ENCODE measurements around the gene MYO1B.

Gene MYO1B

GRCh38 chr2:191459158-191459557 lies 214.0 kb downstream of the MYO1B start:
- TF ChIP-seq TAF1 (IDR thresholded peaks at IDR 0.05; ENCODE audit: borderline replicate concordance, insufficient read depth, low read length) (no peak), REST (IDR thresholded peaks at IDR 0.05; ENCODE audit: insufficient read depth in 1 of 2, low read depth in 2 of 2, low read length in 2 of 2) (no peak), FOXP2 (optimal IDR thresholded peaks at IDR 0.05; ENCODE audit: borderline replicate concordance, extremely low read depth, extremely low read length, insufficient read depth) (no peak), SIN3A (IDR thresholded peaks at IDR 0.05; ENCODE audit: borderline replicate concordance, insufficient read depth, low read length) (no peak), POLR2AphosphoS5 (IDR thresholded peaks at IDR 0.05; ENCODE audit: low read depth, low read length) (no peak)

GRCh38 chr2:191462370-191462769 lies 217.2 kb downstream of the MYO1B start:
- TF ChIP-seq FOXP2 (optimal IDR thresholded peaks at IDR 0.05; ENCODE audit: borderline replicate concordance, extremely low read depth, extremely low read length, insufficient read depth), result no peak
- TF ChIP-seq SIN3A (IDR thresholded peaks at IDR 0.05; ENCODE audit: borderline replicate concordance, insufficient read depth, low read length), result no peak

GRCh38 chr2:191463790-191464189 lies 218.6 kb downstream of the MYO1B start:
- TF ChIP-seq REST (IDR thresholded peaks at IDR 0.05; ENCODE audit: insufficient read depth in 1 of 2, low read depth in 2 of 2, low read length in 2 of 2) (no peak), POLR2AphosphoS5 (IDR thresholded peaks at IDR 0.05; ENCODE audit: low read depth, low read length) (no peak), TAF1 (IDR thresholded peaks at IDR 0.05; ENCODE audit: borderline replicate concordance, insufficient read depth, low read length) (no peak), FOXP2 (optimal IDR thresholded peaks at IDR 0.05; ENCODE audit: borderline replicate concordance, extremely low read depth, extremely low read length, insufficient read depth) (no peak), SIN3A (IDR thresholded peaks at IDR 0.05; ENCODE audit: borderline replicate concordance, insufficient read depth, low read length) (no peak)

DNA sequence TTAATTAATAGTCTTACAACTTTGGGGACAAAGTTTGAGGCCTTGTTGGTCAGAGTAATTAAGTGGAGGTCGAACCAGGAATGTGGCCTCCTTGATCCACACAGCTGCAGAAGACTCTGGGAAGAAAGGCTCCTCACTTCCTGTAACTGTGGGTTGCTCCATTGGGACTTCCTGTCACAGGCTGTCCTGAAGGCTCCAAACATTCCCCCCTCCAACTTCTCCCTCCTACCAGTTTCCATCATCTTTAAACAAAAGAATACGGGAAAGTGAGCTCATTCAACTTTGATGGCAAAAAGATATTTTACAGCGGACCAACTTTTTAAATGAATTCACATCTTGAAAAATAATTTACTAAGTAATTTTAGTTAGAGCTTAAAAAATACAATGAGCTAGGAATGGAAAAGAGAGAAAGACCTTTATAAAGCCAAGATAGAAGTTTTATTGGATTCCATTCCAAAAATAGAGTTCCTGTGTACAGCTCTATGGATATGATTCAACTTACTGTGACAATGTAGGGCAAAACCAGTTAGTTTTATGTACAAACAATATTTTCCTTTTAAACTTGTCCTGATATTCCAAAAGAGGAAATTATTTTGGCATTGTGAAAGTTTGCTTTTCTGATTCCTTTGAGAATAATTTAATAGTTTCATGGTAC lies 220.7 kb downstream of the MYO1B start:
- TF ChIP-seq FOXP2 (optimal IDR thresholded peaks at IDR 0.05; ENCODE audit: borderline replicate concordance, extremely low read depth, extremely low read length, insufficient read depth), result no peak
- TF ChIP-seq POLR2AphosphoS5 (IDR thresholded peaks at IDR 0.05; ENCODE audit: low read depth, low read length), result no peak
- no peak for TF ChIP-seq TAF1 (IDR thresholded peaks at IDR 0.05; ENCODE audit: borderline replicate concordance, insufficient read depth, low read length)
- no peak for TF ChIP-seq REST (IDR thresholded peaks at IDR 0.05; ENCODE audit: insufficient read depth in 1 of 2, low read depth in 2 of 2, low read length in 2 of 2)

GRCh38 chr2:191467113-191467512 lies 221.9 kb downstream of the MYO1B start:
- TF ChIP-seq FOXP2 (optimal IDR thresholded peaks at IDR 0.05; ENCODE audit: borderline replicate concordance, extremely low read depth, extremely low read length, insufficient read depth) (no peak), POLR2AphosphoS5 (IDR thresholded peaks at IDR 0.05; ENCODE audit: low read depth, low read length) (no peak), TAF1 (IDR thresholded peaks at IDR 0.05; ENCODE audit: borderline replicate concordance, insufficient read depth, low read length) (no peak), REST (IDR thresholded peaks at IDR 0.05; ENCODE audit: insufficient read depth in 1 of 2, low read depth in 2 of 2, low read length in 2 of 2) (no peak), SIN3A (IDR thresholded peaks at IDR 0.05; ENCODE audit: borderline replicate concordance, insufficient read depth, low read length) (no peak)
